ENCODE results near the gene MGAT2.

DNA sequence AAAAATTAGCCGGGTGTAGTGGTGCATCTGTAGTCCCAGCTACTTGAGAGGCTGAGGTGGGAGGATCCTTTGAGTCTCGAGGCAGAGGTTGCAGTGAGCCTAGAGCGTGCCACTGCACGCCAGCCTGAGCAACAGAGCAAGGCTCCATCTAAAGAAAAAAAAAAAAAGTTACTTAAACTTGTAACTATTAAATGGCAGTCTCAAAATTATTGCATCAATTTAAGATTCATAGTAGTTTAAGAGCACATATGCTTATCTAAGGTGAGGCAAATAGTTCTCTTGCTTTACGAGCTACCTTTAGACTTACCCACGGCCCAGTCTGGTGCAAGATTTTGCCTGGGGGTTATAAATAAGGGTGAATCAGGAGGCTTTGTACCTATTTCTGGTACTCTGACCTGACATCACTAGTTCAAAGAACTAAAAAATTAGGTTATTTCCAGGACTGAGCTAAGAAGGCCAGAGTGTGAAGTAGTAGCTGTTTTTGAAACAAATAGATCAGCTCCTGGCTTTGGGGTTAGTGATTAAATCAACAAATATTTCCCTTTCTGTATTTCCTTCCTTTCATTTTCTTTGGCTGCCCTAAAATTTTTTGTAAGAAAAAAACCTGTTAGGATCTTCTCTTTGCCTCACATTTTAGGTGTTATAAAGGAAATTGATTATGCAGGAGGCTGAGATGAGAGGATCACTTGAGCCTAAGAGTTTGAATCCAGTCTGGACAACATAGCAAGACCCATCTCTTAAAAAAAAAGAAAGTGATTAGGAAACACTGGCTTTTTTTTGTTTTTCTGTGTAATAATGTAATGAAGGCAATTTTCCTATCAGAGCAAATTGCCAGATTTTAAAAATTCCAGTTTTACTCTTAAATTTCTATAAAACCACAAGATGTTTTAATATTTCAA lies 3.6 kb downstream of the MGAT2 start:
- peak; percentile 27; the same call in 1 of the 2 replicates for TF ChIP-seq POLR2AphosphoS5 (IDR thresholded peaks at IDR 0.05; ENCODE audit: low read depth, low read length)
- TF ChIP-seq, protein P1, sequence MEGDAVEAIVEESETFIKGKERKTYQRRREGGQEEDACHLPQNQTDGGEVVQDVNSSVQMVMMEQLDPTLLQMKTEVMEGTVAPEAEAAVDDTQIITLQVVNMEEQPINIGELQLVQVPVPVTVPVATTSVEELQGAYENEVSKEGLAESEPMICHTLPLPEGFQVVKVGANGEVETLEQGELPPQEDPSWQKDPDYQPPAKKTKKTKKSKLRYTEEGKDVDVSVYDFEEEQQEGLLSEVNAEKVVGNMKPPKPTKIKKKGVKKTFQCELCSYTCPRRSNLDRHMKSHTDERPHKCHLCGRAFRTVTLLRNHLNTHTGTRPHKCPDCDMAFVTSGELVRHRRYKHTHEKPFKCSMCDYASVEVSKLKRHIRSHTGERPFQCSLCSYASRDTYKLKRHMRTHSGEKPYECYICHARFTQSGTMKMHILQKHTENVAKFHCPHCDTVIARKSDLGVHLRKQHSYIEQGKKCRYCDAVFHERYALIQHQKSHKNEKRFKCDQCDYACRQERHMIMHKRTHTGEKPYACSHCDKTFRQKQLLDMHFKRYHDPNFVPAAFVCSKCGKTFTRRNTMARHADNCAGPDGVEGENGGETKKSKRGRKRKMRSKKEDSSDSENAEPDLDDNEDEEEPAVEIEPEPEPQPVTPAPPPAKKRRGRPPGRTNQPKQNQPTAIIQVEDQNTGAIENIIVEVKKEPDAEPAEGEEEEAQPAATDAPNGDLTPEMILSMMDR (IDR thresholded peaks at IDR 0.05 in 2 of 3, conservative IDR thresholded peaks at IDR 0.05 in 1 of 3; ENCODE audit: borderline replicate concordance in 1 of 3, insufficient read depth in 1 of 3, low read depth in 2 of 3, low read length in 2 of 3) = no peak
